Measurements from ENCODE around the gene OSBPL1A.

The OSBPL1A gene

DNA sequence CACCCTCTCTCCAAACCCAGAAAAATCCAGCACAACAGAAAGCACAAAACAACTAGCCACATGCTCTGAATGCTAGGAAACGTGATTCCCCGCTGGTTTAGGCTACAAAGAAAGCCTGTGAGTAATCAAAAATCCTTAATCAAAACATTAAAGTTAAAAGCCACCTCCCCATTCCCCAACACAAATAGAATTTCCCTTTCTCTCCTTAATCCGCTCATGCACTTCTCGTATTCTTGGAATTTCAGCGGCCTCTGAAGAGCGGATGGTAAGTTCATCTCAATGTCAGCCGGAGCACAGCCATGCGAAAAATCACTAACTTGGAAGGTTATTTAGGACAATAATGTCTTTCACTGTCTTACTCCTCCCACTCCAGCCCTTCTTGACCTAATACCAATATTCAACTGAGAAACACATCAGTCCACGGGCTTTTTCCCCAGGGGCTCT, 126.7 kb downstream of the OSBPL1A start:
- no peak for FAIRE-seq
- DNase-seq (ENCODE audit: insufficient read length, low spot score): no peak

DNA sequence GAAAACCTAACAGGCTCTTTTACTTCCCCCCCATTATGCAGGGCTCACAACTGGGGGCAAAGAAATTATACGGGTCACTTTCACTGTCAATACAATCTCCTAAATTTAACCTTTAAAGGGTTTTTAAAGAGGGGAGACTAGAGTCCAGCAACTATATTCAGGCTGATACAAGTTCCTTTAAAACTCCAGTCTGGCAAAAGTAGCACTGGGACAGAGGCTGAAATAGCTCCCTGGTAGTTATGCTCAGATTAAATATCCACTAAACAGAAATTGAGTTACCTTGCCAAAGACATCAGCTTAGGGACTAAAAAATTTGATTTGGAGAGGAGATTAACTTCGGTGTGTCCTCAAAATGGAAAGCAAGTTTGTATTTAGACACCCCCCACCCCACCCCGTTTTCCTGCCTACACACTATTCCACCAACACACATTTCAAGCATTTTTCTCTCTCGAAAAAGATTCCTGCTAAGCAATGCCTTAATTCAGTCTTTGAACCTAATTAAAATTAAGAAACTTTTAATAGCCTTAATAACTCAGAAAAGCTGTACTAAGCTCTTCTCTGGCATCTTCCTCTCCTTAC, 127.2 kb downstream of the OSBPL1A start:
- FAIRE-seq: no peak
- no peak for DNase-seq (ENCODE audit: insufficient read length, low spot score)

DNA sequence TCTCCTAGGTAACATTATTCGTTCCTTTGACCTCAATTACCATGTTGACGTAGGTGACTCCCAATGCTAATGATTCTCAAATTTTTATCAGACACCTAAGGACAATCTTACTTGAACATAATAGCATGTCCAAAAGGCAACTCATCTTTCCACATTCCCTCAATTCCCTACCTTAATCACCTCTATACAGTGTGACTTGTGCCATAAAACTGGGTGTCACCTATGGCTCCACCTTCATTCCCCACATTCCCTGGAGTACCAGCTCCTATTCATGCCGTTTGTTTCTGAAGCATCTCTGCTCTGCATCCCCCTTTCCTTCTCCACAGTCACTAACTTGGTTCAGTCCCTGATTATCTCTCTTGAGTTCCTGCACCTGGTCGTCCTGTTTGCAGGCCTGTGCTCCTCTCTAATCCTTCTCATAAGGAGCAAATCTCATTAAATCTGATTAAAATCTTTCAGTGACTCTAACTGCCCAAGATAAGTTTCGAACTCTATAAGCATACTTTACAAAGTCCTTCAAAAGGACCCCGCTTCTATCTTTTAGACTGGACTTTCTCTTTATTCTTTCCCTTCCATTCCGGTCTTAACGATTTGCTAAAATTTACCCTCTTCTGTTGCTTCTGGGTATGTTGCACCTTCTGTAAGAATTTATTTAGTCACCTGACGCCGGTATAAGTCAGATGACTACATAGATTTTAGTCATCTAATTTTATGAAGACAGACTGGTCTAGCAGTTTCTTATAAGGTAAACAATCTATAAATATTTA, 128.7 kb downstream of the OSBPL1A start:
- FAIRE-seq (no peak), DNase-seq (ENCODE audit: insufficient read length, low spot score) (no peak)

DNA sequence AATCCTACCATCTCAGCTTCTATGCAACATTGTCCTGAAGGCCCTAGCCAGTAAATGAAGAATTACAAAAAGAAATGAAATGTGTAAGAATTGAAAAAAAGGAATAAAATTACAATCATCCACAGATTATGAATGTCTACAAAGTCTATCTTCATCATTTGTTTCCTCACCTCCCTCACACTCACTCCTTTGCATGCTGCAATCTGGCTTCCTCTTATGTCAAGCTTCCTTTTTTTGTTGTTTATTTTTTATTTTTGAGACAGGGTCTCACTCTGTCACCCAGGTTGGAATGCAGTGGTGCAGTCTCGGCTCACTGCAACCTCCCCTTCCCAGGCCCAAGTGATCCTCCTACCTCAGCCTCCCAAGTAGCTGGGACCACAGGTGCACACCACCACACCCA, 129.7 kb downstream of the OSBPL1A start:
- FAIRE-seq (no peak), DNase-seq (ENCODE audit: insufficient read length, low spot score) (no peak)

DNA sequence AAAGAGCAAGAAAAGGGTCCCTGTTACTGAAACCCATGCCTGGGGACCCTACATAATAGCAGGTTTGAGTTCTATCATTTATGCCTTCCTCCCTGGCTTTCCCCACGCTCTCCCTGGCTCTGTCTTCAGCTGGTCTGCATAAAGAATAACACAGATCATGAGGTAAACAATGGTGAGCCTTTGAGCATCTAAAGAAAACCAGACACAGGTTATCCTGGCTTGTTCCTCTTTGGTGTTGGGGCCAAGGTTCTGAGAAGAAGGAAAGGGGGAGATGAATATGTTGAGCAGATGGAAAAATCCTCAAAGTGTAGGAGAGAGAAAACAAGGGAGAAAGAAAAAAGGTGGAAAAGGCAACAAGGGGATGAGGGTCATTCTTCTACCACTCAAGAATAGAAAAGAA, 131.5 kb downstream of the OSBPL1A start:
- no peak for DNase-seq (ENCODE audit: insufficient read length, low spot score)
- FAIRE-seq: no peak

DNA sequence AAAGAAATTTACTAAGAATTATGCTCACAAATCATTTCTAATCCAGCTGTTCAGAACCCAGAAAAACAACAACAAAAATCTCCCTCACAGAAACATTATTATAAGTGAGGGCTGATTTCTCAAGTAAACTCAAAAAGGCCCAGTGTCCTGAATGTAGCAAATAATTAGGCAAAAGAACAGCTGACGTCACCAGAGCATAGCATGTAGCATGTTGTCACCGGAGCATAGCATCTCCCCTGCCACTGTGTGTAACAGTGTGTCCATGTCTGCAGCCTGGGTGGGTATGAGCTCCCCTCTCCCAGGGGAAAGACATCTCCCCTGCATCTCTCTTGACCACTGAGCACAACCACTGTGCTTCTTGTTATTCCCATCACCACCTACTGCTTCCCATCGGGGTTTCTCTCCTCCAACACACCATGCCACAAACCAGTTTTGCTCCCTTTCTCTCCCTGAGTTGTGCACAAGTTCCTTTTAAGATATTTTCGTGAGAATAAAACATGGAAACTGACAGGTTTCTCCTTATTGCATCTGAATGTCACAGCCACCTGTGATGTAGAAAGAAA, 132.0 kb downstream of the OSBPL1A start:
- DNase-seq (ENCODE audit: insufficient read length, low spot score): no peak
- FAIRE-seq: no peak

DNA sequence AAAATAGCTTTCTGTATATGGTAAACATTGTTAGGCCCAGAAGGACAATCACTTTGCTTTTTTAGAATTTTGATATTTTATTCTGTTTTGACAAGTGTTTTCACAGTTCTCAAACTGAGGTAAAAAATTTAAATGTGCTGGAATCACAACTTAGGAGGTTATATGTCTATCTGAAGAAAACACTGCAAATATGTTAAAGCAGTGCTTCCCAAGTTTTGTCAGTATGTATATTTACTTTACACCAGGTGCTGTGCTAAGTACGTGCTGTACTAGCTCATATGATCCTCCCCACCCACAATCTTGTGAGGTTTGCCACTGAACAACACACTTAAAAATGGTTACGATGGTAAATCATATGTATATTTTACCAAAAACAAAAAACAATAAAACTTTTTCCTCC, 134.6 kb downstream of the OSBPL1A start:
- DNase-seq (ENCODE audit: insufficient read length, low spot score): no peak
- FAIRE-seq: no peak

DNA sequence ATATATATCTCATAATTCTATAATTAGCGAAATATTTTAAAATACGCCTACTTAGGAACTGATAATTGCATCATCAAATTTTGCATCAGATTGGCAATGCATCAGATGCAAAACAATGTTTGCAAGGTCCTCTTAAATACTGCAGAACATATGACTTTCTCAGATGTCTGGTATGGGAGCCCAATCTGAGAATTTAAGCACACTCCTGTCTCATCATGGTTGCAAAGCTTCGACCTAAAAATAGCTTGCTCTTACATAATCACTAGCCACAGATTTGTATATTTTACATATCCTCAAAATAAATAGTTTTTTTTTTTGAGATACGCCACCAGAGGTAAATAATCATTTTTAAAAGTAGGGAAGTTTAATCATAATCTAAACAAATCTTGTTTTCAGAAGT, 135.5 kb downstream of the OSBPL1A start:
- DNase-seq (ENCODE audit: insufficient read length, low spot score) (no peak), FAIRE-seq (no peak)

DNA sequence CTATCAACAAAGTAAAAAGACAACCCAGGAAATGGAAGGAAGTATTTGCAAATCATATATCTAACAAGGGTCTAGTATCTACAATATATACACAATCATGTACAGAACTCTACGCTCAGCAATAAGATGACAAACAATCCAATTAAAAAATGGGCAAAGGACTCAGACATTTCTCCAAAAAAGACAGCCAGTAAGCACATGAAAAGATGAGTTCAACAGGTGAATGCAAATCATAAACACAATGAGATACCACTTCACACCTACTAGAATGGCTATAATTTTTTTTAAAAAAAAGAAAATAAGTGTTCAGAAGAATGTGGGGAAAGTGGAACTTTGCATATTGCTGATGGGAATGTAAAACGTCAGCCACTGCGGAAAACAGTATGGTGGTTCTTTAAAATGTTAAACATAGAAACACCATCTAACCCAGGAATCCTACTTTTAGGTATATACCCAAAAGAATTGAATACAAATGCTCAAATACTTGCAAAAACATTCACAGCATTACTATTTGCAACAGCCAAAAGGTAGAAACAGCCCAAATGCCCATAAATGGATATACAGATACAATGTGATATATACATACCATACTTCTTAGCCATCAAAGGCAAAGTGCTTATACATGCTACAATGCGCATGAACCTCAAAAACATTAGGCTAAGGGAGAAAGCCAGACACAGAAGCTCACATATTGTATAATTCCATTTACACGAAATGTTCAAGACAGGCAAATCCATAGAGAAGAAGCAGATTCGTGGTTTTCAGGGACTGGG, 137.6 kb downstream of the OSBPL1A start:
- FAIRE-seq: no peak
- no peak for DNase-seq (ENCODE audit: insufficient read length, low spot score)

DNA sequence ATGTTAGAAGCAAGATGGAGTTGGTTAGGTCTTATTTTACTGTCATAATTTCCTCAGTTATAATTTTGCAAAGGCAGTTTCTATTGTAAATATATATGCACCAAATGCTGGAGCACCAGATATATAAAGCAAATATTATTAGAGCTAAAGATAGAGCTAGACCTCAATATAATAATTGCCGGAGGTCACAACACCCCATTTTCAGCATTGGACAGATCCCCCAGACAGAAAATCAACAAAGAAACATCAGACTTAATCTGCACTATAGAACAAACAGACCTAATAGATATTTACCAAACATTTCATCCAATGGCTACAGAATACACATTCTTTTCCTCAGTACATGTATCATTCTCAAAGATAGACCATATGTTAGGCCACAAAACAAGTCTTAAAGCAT, 143.6 kb downstream of the OSBPL1A start:
- FAIRE-seq (no peak), DNase-seq (ENCODE audit: insufficient read length, low spot score) (no peak)

DNA sequence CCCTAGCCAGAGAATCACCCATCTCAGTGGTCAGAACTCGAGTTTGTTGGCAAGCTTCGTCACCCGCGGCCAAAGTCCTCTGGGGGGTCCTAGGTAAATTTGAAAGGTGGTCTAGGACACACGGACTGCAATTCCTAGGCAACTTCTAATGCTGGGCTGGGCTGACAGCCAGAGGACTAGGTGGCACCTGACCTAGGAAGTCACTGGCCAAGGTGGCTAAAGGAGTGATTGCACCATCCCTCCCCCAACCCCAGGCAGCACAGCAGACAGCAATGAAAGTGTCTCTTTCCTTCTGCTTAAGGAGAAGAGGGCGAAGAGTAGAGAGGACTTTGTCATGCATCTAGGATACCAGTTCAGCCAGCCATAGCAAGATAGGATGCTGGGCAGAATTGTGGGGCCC, 147.9 kb downstream of the OSBPL1A start:
- no peak for DNase-seq (ENCODE audit: insufficient read length, low spot score)
- no peak for FAIRE-seq

DNA sequence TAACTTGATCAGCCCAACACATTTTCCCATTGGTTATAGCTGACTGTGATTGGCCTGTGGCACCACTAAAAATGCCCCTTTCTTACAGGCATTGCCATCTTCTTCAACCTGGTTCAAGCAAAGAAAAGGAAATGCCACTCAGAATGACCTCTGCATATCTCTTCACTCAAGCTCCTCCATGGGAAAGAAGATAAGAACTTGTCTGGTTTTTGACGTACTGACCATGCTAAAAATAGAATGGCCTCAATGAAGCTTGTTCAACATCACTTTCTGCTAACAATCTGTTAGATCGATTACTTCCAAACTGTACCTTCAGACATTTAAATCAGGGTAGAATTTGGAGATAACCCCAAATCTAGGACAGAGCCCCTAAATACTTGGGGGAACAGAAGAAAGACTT, 149.3 kb downstream of the OSBPL1A start:
- no peak for DNase-seq (ENCODE audit: insufficient read length, low spot score)
- FAIRE-seq: no peak

DNA sequence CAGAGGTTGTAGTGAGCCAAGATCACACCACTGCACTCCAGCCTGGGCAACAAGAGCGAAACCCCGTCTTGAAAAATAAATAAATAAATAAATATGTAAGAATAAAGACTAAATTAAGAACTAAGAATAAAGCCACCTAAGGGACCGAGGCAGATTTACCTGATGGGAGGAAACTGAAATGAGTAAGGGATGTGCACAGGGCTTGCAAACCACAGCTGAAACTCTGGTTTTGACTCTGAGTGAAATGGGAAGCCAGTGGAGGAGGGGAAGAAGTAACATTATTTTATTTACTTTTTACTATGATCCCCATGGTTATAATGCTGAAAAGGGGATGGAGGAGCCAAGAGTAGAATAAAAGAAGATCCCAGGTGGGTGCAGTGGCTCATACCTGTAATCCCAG, 151.5 kb downstream of the OSBPL1A start:
- FAIRE-seq (no peak), DNase-seq (ENCODE audit: insufficient read length, low spot score) (no peak)

DNA sequence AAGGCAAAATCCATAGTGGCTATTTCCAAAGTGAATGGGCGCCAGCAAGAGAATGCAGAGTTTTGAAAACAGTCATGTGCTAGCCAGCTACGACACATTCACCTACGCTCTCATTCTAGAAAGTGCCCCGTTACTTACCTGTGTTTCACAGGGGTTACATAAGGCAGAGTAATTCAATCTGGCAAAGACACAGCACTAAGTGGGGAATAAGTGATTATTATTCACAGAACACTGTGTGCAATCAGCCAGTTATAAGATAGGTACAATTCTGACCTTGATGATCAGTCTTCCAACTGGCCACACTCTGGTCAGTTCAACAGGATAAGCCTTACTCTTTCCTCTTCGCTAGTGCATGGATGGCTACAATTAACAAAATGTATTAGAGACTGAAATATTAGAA, 152.9 kb downstream of the OSBPL1A start:
- no peak for DNase-seq (ENCODE audit: insufficient read length, low spot score)
- FAIRE-seq: no peak

DNA sequence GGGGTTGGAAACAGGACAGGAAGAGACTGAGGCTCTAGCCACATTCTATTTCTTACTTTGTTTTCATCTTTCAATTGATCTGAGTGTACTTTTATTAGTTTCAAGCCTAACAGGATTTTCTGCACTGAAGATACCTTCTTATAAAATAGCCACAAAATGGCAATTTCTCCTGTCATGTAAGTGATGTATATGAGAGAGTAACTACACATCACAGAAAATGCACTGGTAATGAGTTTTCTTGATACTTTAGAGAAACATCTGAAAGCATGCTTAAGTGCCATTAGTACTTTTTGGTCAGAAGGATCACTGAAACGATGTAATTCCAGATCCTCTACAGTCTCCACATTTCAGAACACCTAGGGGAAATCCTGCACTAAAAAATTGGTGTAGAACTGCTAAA, 153.9 kb downstream of the OSBPL1A start:
- no peak for FAIRE-seq

DNA sequence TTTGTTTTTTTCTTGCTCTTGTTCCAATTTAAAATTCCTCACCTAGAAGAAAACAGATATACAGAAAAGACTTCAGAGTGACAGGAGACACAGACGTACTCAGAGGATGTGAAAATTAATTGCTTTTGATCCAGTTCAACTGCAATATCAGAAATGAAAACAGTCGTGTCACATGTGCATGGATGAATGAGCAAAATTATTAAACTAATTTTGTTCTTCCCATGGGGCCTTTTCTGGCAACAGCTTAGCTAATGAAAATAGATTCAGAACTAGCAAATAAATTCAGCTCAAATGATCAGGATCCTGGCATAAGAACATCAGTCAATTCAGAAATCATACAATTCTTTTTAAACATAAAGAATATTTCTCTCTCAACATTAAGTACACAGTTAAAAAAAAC, 158.3 kb downstream of the OSBPL1A start:
- no peak for DNase-seq (ENCODE audit: insufficient read length, low spot score)
- FAIRE-seq: no peak

More for the DNA sequence above, 153.9 kb downstream of the OSBPL1A start:
- DNase-seq (ENCODE audit: insufficient read length, low spot score): no peak

DNA sequence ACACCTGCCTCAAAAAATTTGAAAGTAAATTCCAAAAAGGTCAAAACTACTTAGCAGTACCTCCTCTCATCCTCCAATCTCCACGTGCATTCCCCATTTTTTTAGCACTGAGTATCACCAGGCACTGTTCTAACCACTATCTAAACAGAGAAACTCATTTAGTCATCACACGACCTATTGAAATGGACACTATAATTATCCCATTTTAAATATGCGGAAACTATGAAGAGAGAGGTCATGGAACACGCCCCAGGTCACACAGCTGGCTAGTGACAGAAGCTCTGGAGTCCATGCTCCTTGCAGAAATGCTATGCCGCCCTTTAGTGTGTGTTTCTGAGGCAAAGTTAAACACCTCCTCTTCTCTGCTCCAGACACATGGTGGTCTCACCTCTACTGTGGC, 159.2 kb downstream of the OSBPL1A start:
- no peak for FAIRE-seq
- no peak for DNase-seq (ENCODE audit: insufficient read length, low spot score)

DNA sequence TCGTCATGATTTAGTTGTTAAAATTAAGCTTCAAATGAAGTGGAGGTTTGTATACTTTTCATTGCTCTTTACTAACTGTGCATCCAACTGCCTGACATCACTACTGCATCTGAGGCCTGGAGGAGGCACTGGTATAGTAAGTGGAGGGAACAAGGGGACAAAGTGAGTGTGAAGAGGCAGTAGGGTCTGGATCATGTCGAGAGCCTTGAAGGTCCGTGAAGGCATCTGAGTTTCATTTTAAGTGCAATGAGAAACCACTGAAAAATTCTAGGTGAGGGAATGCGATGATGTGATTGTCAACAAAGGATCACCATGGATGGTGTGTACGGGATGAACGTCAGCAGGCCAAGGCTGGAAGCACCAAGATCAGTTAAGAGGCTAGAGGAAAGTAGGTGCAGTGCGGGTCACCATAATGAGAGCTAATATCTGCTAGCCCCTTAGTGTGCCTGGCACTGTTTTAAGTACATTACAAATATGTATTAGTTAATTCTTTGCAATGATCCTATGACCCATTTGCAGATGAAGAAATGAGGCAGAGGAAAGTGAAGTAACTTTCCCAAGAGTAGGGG, 162.7 kb downstream of the OSBPL1A start:
- FAIRE-seq: no peak
- no peak for DNase-seq (ENCODE audit: insufficient read length, low spot score)

DNA sequence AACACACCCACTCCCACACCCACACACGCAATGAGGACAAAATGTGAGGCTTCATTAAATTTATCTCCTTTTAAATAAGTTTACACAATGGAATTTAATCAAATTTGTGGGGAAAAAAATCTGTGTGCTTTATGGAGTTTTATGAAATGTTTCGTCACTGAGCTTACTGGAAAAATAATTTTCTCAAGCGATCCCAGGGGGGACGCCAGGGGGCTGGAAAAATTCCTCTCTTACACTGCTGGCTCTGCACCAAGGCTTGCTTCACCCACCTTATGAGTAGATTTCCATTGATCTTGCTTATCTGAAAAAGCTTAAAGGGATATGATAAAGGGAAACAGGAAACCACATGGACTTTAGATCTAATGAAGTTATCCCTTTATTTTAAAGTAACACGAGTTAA, 163.3 kb downstream of the OSBPL1A start:
- FAIRE-seq (no peak), DNase-seq (ENCODE audit: insufficient read length, low spot score) (no peak)

DNA sequence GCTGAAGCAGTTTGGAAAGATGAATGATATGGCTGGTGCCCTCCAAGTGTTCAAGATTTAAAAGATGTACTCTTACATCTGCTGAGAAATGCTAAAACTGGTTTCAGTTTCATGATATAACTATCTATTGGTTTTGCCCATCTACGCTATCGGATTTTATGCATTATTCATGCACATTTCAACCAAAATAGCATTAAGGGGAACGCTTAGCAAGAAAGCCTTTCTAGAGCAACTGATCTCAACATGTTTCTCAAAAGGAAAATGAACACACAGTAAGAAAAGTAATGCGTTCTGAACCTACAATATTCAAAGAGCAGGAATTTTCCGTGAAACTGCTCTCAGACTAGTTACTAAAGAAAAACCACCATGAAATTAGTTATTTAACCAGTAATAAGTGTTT, 164.8 kb downstream of the OSBPL1A start:
- no peak for FAIRE-seq
- no peak for DNase-seq (ENCODE audit: insufficient read length, low spot score)

Data from HTR-8/SVneo (cell line).